Transverse colon (tissue), 4 donors: Measurements from ENCODE around the gene DAW1. TPM values are rescaled to one million over a fixed set of nuclear protein-coding genes. Genes with fewer than 3 reads are reported as not detected.

Experiments
- DNase-seq: peaks from one replicate; pipeline ENCODE4 v3.0.0-alpha.2; 2019
- H3K27ac ChIP-seq, 4 donors: fragments of 200-600 bp; sonication (generic); 2 replicates each; pipeline ENCODE4 v1.5.1; 2016 to 2018; ENCODE audit warnings: inconsistent platforms in 4 of 4
- H3K27me3 ChIP-seq: fragments of 200-600 bp; sonication (generic); 2 replicates; pipeline ENCODE4 v1.5.1; 2017; ENCODE audit warnings: inconsistent platforms
- H3K36me3 ChIP-seq, 4 donors: fragments of 200-600 bp; sonication (generic); 2 replicates each; pipeline ENCODE4 v1.5.1; 2017 to 2019; ENCODE audit warnings: inconsistent platforms in 4 of 4
- H3K4me1 ChIP-seq, 4 donors: fragments of 200-600 bp; sonication (generic); 2 replicates each; pipeline ENCODE4 v1.5.1; 2017 to 2020; ENCODE audit warnings: inconsistent platforms in 4 of 4
- H3K4me3 ChIP-seq, 4 donors: fragments of 200-600 bp; sonication (generic); 1 replicate in 1 of 4; 2 replicates in 3 of 4; pipeline versions ENCODE4 v1.5.1 to v1.6.1; 2017 to 2019; ENCODE audit warnings: inconsistent platforms in 4 of 4
- H3K9me3 ChIP-seq, 2 donors: fragments of 200-600 bp; sonication (generic); 2 replicates each; pipeline ENCODE4 v1.5.1; 2017 to 2019; ENCODE audit warnings: inconsistent platforms in 2 of 2
- EP300 ChIP-seq: sonication (generic); formaldehyde crosslinking; IDR thresholded peaks from one replicate; pipeline ENCODE4 v1.6.1; 2017; ENCODE audit warnings: antibody characterized with exemption, low read depth
- POLR2A ChIP-seq: fragments of 450-650 bp; IDR thresholded peaks from one replicate; pipeline ENCODE4 v1.6.1; 2016; ENCODE audit warnings: antibody characterized with exemption, mild to moderate bottlenecking, moderate library complexity
- POLR2AphosphoS5 ChIP-seq, 3 donors: sonication (generic); formaldehyde crosslinking; IDR thresholded peaks; one replicate each; pipeline ENCODE4 v1.6.1; 2016; ENCODE audit warnings: antibody characterized with exemption in 3 of 3
- WGBS, 2 donors: methylation state at CpG; one replicate each; pipeline ENCODE4 v1.1.5; 2018; ENCODE audit warnings: low coverage in 1 of 2; 5-methylcytosine and 5-hydroxymethylcytosine counted together
- in situ Hi-C, 4 donors: fragments of 200-750 bp; cut with MboI; loops; one replicate each; pipeline versions ENCODE4 v1.15.0 to v1.15.1; 2017; ENCODE audit warnings: low sequenced_read_pairs in 3 of 4, low pct_ligation_motif_present in 1 of 4, low pct_unique_long_range_greater_than_20kb in 1 of 4
- intact Hi-C: fragments of 100-400 bp; cut with DNase I; formaldehyde crosslinking; loops from one replicate; pipeline ENCODE4 v1.15.1; 2023; ENCODE audit warnings: low total_unique reads
- total RNA-seq, 4 donors: library from RNA; depleted of rRNA; stranded (reverse); fragments of >200 nt; gene quantifications; one replicate each; pipeline ENCODE4 v1.1.0, GENCODE V29; 2016
- TF ChIP-seq, protein P1 (sequence below), 5 experiments: fragments of 200-600 bp in 3 of 5; fragments of 450-650 bp in 2 of 5; sonication (generic) in 3 of 5; IDR thresholded peaks; 1 replicate in 2 of 5; 2 replicates in 3 of 5; pipeline ENCODE4 v1.5.1; 2016 to 2017; ENCODE audit warnings: antibody characterized with exemption in 5 of 5, inconsistent platforms in 3 of 5, mild to moderate bottlenecking in 2 of 5, moderate library complexity in 1 of 5

Gene DAW1
- total RNA-seq, 4 donors from 2014 or later, result not detected

DNA sequence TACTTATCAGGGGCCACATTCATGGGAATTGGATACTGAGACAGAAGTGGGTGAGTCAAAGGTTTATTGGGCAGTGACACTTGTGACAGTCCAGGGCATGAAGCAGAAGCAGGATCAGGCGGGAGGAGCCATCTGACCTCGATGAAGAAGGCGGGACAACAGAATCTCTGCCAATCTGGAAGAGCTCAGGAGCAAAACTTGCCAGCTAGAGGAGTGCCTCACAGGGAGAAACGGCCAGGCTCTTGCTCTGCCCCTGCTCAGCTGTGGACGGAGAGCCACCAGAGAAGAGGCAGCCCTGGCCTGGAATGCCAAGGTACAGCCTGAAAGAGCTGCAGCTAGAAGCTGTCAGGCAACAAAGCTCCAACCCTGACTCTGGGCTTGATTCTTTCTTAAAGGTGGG lies 16.9 kb downstream of the DAW1 start:
- TF ChIP-seq POLR2AphosphoS5 (IDR thresholded peaks at IDR 0.05) (no peak), EP300 (no peak), POLR2A (no peak)
- TF ChIP-seq, protein P1, sequence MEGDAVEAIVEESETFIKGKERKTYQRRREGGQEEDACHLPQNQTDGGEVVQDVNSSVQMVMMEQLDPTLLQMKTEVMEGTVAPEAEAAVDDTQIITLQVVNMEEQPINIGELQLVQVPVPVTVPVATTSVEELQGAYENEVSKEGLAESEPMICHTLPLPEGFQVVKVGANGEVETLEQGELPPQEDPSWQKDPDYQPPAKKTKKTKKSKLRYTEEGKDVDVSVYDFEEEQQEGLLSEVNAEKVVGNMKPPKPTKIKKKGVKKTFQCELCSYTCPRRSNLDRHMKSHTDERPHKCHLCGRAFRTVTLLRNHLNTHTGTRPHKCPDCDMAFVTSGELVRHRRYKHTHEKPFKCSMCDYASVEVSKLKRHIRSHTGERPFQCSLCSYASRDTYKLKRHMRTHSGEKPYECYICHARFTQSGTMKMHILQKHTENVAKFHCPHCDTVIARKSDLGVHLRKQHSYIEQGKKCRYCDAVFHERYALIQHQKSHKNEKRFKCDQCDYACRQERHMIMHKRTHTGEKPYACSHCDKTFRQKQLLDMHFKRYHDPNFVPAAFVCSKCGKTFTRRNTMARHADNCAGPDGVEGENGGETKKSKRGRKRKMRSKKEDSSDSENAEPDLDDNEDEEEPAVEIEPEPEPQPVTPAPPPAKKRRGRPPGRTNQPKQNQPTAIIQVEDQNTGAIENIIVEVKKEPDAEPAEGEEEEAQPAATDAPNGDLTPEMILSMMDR (IDR thresholded peaks at IDR 0.05), result no peak
- peak; percentile 27 for DNase-seq
- Histone ChIP-seq H3K4me3 (no peak overlapping the region), H3K4me1 (no peaks in the 10 kb centered on the region), H3K36me3 (no peaks in the 10 kb centered on the region), H3K9me3 (no peaks in the 10 kb centered on the region), H3K27ac (no peak overlapping the region), H3K27me3 (no peaks in the 10 kb centered on the region)
- in situ Hi-C loops, result loop anchor here in 1 of 4 donors (25.0 kb wide), 1 partner anchor 774 kb away; no protein-coding TSS in a partner anchor
- WGBS, 2 donors, result 43% methylated on average over 5 of the region's 5 CpGs; no CpG with 5 or more reads in 1 of the 2 donors
- intact Hi-C loops, result no loop called here

DNA sequence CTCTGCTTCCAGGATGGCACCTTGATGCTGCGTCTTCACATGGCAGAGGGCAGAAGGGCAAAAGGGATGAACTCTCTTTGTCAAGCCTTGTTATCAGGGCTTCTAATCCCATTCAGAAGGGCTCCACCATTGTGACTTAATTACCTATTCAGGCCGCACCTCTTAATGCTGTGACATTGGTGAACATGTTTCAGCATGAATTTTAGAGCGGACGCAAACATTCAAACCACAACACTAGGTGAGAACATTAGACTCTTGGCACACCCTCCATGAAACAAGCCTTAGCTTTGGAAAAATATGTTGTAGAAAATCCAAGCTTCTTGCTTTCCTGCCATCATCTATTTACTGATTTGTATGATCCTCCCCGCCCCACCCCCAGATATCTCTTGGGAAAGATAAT lies 17.9 kb downstream of the DAW1 start:
- H3K27ac ChIP-seq, result no peak overlapping the region
- no peaks in the 10 kb centered on the region for H3K4me1 ChIP-seq
- H3K9me3 ChIP-seq, result no peaks in the 10 kb centered on the region
- H3K4me3 ChIP-seq, result no peak overlapping the region
- no peaks in the 10 kb centered on the region for H3K36me3 ChIP-seq
- intact Hi-C loops, result no loop called here
- 93 to 100% methylated on average over 5 of the region's 5 CpGs for WGBS, 2 donors
- in situ Hi-C loops, result loop anchor here in 1 of 4 donors (25.0 kb wide), 1 partner anchor 773 kb away; no protein-coding TSS in a partner anchor
- no peak for TF ChIP-seq EP300
- TF ChIP-seq, protein P1 (IDR thresholded peaks at IDR 0.05), result no peak
- no peak for TF ChIP-seq POLR2AphosphoS5 (IDR thresholded peaks at IDR 0.05)
- TF ChIP-seq POLR2A, result no peak
- no peaks in the 10 kb centered on the region for H3K27me3 ChIP-seq
- DNase-seq, result no peak

DNA sequence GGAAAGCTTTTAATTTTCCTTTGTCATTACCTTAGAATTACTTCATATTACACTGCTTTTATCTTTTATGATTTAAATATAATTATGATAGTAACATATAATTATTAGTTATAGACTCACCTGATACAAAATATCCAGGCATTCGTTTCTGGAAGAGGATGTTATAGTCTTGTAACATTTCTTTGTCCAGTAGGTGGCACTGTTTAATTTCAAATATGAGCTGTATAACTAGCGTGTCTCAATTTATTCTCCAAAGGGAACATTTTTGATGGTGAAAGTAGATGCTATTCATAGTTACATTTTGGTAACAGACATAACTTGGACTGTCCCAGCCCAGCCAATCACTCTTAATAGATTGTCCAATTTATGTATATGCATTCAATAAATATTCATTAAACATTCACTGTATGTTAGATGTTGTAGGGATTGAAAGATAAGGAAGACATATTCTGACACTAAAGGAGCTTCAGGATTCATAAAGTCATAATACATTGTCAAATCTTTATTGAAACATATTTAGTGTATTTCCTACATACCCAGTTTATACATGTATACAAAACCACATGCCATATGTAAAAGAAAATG lies 19.2 kb downstream of the DAW1 start:
- Histone ChIP-seq H3K27ac (no peak overlapping the region), H3K4me3 (no peak overlapping the region), H3K27me3 (no peaks in the 10 kb centered on the region), H3K36me3 (no peaks in the 10 kb centered on the region), H3K4me1 (no peaks in the 10 kb centered on the region), H3K9me3 (no peaks in the 10 kb centered on the region)
- TF ChIP-seq POLR2A, result no peak
- TF ChIP-seq, protein P1 (IDR thresholded peaks at IDR 0.05), result peak; percentile 55 to 74 (median 64)
- 0 to 2% methylated on average over 2 of the region's 2 CpGs for WGBS, 2 donors
- in situ Hi-C loops (loop anchor here in 1 of 4 donors (25.0 kb wide), 1 partner anchor 772 kb away; no protein-coding TSS in a partner anchor), intact Hi-C loops (no loop called here)
- DNase-seq, result no peak

DNA sequence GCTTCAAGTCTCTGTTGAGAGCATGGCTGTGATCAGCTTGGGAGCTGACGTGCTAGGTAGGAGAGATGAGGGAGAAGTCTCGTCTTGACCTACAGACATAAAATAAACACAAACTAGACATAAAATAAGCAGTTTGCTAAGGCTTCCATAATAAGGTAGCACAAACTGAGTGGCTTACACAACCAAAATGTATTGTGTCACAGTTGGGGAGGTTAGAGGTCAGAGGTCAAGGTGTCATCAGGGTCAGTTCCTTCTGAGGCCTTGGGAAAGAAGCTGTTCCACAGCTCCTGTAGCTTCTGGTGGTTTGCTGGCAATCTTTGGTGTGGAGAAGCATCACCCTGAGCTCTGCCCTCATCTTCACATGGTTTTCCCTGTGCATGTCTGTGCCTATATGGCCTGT lies 20.2 kb downstream of the DAW1 start:
- Histone ChIP-seq H3K27ac (no peak overlapping the region), H3K36me3 (no peaks in the 10 kb centered on the region), H3K27me3 (no peaks in the 10 kb centered on the region), H3K9me3 (no peaks in the 10 kb centered on the region), H3K4me1 (no peaks in the 10 kb centered on the region), H3K4me3 (no peak overlapping the region)
- intact Hi-C loops, result no loop called here
- 80 to 100% methylated on average over 1 to 2 of the region's 2 CpGs for WGBS, 2 donors
- in situ Hi-C loops, result loop anchor here in 1 of 4 donors (25.0 kb wide), 1 partner anchor 771 kb away; no protein-coding TSS in a partner anchor
- TF ChIP-seq POLR2AphosphoS5 (IDR thresholded peaks at IDR 0.05), result no peak
- no peak for TF ChIP-seq POLR2A
- TF ChIP-seq EP300, result no peak
- no peak for DNase-seq

DNA sequence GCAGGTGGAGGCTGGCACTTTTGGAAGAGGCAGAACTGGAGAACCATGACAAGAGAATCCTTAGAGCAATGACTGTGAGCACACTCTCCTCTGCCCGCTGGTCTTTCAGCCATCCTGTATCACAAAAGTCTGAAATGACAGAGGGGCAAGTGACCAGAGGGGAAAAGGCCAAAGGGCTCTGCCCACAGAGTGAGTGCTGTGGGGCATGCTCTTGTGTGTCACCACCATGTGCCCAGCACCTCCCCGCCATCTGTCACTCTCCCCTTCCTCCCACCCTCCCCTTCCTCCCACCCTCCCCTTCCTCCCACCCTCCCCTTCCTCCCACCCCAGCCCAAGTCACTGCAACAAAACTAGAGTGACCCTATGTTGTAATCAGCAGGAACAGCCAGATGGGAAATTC lies 31.9 kb downstream of the DAW1 start:
- Histone ChIP-seq H3K9me3 (no peaks in the 10 kb centered on the region), H3K27me3 (no peaks in the 10 kb centered on the region), H3K36me3 (no peaks in the 10 kb centered on the region), H3K27ac (no peak overlapping the region), H3K4me1 (no peaks in the 10 kb centered on the region), H3K4me3 (no peak overlapping the region)
- TF ChIP-seq, protein P1 (IDR thresholded peaks at IDR 0.05), result no peak
- TF ChIP-seq POLR2AphosphoS5 (IDR thresholded peaks at IDR 0.05), result no peak
- TF ChIP-seq EP300, result no peak
- no peak for TF ChIP-seq POLR2A
- in situ Hi-C loops (no loop called here), intact Hi-C loops (no loop called here)
- no peak for DNase-seq
- 57 to 100% methylated on average over 1 to 2 of the region's 2 CpGs for WGBS, 2 donors
